IMR-90 (cell line): ENCODE results near the gene PSMG4. TPM values are rescaled to one million over a fixed set of nuclear protein-coding genes. Genes with fewer than 3 reads are reported as not detected.

Experiments
- ATAC-seq: fragments of 200-7000 bp; cut with Tn5 transposase; 2 replicates; pipeline ENCODE4 v1.9.1; 2020; ENCODE audit warnings: low read depth, mild to moderate bottlenecking, moderate library complexity
- BruUV-seq: library from RNA; stranded (reverse); fragments of 400-500 nt; replicated peaks from 2 replicates; lab custom pipeline; 2021; lab: Mats Ljungman, UMichigan
- CTCF ChIA-PET: fragments of 300-600 bp; formaldehyde crosslinking; extraction: SDS; loops from one replicate; lab custom pipeline; 2021; ENCODE audit warnings: antibody characterized with exemption; lab: Yijun Ruan, JAX
- POLR2A ChIA-PET: fragments of 300-600 bp; sonication (Branson Sonifier 250); formaldehyde crosslinking; loops from one replicate; lab custom pipeline; 2022; ENCODE audit warnings: antibody characterized with exemption; ENCODE audit not compliant: unreplicated experiment; lab: Charles Lee
- DNase-seq: peaks from one replicate; pipeline ENCODE4 v3.0.0; 2013
- H2AFZ ChIP-seq: replicated peaks from 2 replicates; pipeline ENCODE3; 2013; ENCODE audit warnings: low read length, mild to moderate bottlenecking; ENCODE audit not compliant: poor library complexity
- H2AK5ac ChIP-seq: 2 replicates; pipeline ENCODE4 v1.6.1; 2013; ENCODE audit warnings: low read depth, low read length, inconsistent platforms
- H2AK9ac ChIP-seq: replicated peaks from 2 replicates; pipeline ENCODE3; 2013; ENCODE audit warnings: mild to moderate bottlenecking, low read depth, low read length, moderate library complexity; ENCODE audit not compliant: poor library complexity
- H2BK120ac ChIP-seq: 2 replicates; pipeline ENCODE4 v1.6.1; 2013; ENCODE audit warnings: low read depth, low read length, inconsistent platforms
- H2BK15ac ChIP-seq: 3 replicates; pipeline ENCODE4 v1.6.1; 2013; ENCODE audit warnings: low read depth, low read length, inconsistent platforms
- H2BK20ac ChIP-seq: 2 replicates; pipeline ENCODE4 v1.6.1; 2013; ENCODE audit warnings: low read depth, mild to moderate bottlenecking, inconsistent platforms, low read length, moderate library complexity
- H2BK5ac ChIP-seq: 2 replicates; pipeline ENCODE4 v1.6.1; 2013; ENCODE audit warnings: mild to moderate bottlenecking, low read depth, low read length, inconsistent platforms; ENCODE audit not compliant: poor library complexity, severe bottlenecking
- H3K14ac ChIP-seq: replicated peaks from 2 replicates; pipeline ENCODE4 v1.6.1; 2013; ENCODE audit warnings: low read depth, low read length, inconsistent platforms
- H3K18ac ChIP-seq: 2 replicates; pipeline ENCODE4 v1.6.1; 2013; ENCODE audit warnings: low read depth, low read length, control low read depth
- H3K23ac ChIP-seq: 2 replicates; pipeline ENCODE4 v1.6.1; 2013; ENCODE audit warnings: low read depth, low read length, inconsistent platforms
- H3K27ac ChIP-seq: 2 replicates; pipeline ENCODE4 v1.5.1; 2013; ENCODE audit warnings: mild to moderate bottlenecking, control low read depth, low read length; ENCODE audit not compliant: insufficient read depth
- H3K27me3 ChIP-seq: 2 replicates; pipeline ENCODE4 v1.6.1; 2013; ENCODE audit warnings: low read length; ENCODE audit not compliant: control insufficient read depth, insufficient read depth
- H3K36me3 ChIP-seq: 2 replicates; pipeline ENCODE4 v1.6.1; 2013; ENCODE audit warnings: low read length, mixed read lengths; ENCODE audit not compliant: control insufficient read depth, insufficient read depth
- H3K4ac ChIP-seq: 2 replicates; pipeline ENCODE4 v1.6.1; 2013; ENCODE audit warnings: low read depth, low read length, inconsistent platforms
- H3K4me1 ChIP-seq: 2 replicates; pipeline ENCODE4 v1.6.1; 2013; ENCODE audit warnings: low read length, mixed read lengths; ENCODE audit not compliant: control insufficient read depth, insufficient read depth
- H3K4me2 ChIP-seq: 2 replicates; pipeline ENCODE4 v1.6.1; 2013; ENCODE audit warnings: low read depth, mild to moderate bottlenecking, control low read depth, low read length, moderate library complexity
- H3K4me3 ChIP-seq: 2 replicates; pipeline ENCODE4 v1.5.1; 2013; ENCODE audit warnings: low read depth, mild to moderate bottlenecking, control low read depth, low read length, moderate library complexity; ENCODE audit not compliant: insufficient read depth
- H3K56ac ChIP-seq: 2 replicates; pipeline ENCODE4 v1.6.1; 2013; ENCODE audit warnings: low read length, inconsistent platforms; ENCODE audit not compliant: insufficient read depth; ENCODE audit errors: extremely low read depth
- H3K79me1 ChIP-seq, 2 experiments: 2 replicates each; pipeline ENCODE4 v1.6.1; 2013; ENCODE audit warnings: low read length in 2 of 2, inconsistent platforms in 1 of 2, low read depth in 1 of 2
- H3K9ac ChIP-seq: 2 replicates; pipeline ENCODE4 v1.6.1; 2013; ENCODE audit warnings: low read depth, low read length, control low read depth
- H3K9me1 ChIP-seq: 2 replicates; pipeline ENCODE4 v1.6.1; 2013; ENCODE audit warnings: low read length, inconsistent platforms; ENCODE audit not compliant: insufficient read depth
- H3K9me3 ChIP-seq: 2 replicates; pipeline ENCODE4 v1.6.1; 2013; ENCODE audit warnings: low read length; ENCODE audit not compliant: control insufficient read depth, insufficient read depth
- H4K20me1 ChIP-seq: 2 replicates; pipeline ENCODE4 v1.6.1; 2013; ENCODE audit warnings: low read length, inconsistent platforms; ENCODE audit not compliant: insufficient read depth
- H4K5ac ChIP-seq: 2 replicates; pipeline ENCODE4 v1.6.1; 2013; ENCODE audit warnings: mild to moderate bottlenecking, low read depth, low read length, control low read depth
- H4K8ac ChIP-seq, 2 experiments: 2 replicates each; pipeline ENCODE4 v1.6.1; 2013; ENCODE audit warnings: low read depth in 2 of 2, low read length in 2 of 2, control low read depth in 1 of 2, inconsistent platforms in 1 of 2
- H4K91ac ChIP-seq: 2 replicates; pipeline ENCODE4 v1.6.1; 2013; ENCODE audit warnings: low read depth, low read length, inconsistent platforms; ENCODE audit not compliant: insufficient read depth
- CHD1 ChIP-seq: IDR thresholded peaks from 2 replicates; pipeline ENCODE4 v1.6.1; 2012; ENCODE audit warnings: low read depth, low read length, improper control_type of control experiment
- CTCF ChIP-seq: conservative IDR thresholded peaks from 2 replicates; pipeline ENCODE4 v1.5.1; 2012; ENCODE audit warnings: mild to moderate bottlenecking, low read depth, low read length, improper control_type of control experiment
- FOS ChIP-seq: fragments of 150-350 bp; IDR thresholded peaks from 2 replicates; pipeline ENCODE4 v1.6.1; 2016; ENCODE audit warnings: low read depth, low read length
- MAZ ChIP-seq: IDR thresholded peaks from 2 replicates; pipeline ENCODE4 v1.6.1; 2012; ENCODE audit warnings: low read depth, mild to moderate bottlenecking, low read length, improper control_type of control experiment, moderate library complexity, borderline replicate concordance
- MXI1 ChIP-seq: IDR thresholded peaks from 2 replicates; pipeline ENCODE4 v1.6.1; 2012; ENCODE audit warnings: low read depth, mild to moderate bottlenecking, low read length, moderate library complexity, borderline replicate concordance
- USF2 ChIP-seq: fragments of 150-350 bp; IDR thresholded peaks from 2 replicates; pipeline ENCODE4 v1.6.1; 2017; ENCODE audit warnings: mild to moderate bottlenecking, antibody characterized with exemption, low read length, low read depth
- WGBS, 2 experiments: methylation state at CpG; one replicate each; pipeline versions ENCODE4 v1.1.5 to v1.1.7; 2013; ENCODE audit warnings: missing lambda C conversion rate in 2 of 2; ENCODE audit not compliant: insufficient read length in 1 of 2; ENCODE audit errors: extremely low coverage in 2 of 2; 5-methylcytosine and 5-hydroxymethylcytosine counted together
- dilution Hi-C: fragments of 300-500 bp; cut with HindIII; formaldehyde crosslinking; loops from one replicate; pipeline ENCODE4 v1.14.3; 2018; ENCODE audit warnings: low sequenced_read_pairs; ENCODE audit not compliant: unreplicated experiment
- in situ Hi-C: fragments of 300-500 bp; cut with MboI; formaldehyde crosslinking; loops from 3 replicates; pipeline ENCODE4 v1.14.3; 2019; ENCODE audit warnings: low sequenced_read_pairs, inconsistent platforms, mixed read lengths
- intact Hi-C: fragments of 100-400 bp; cut with micrococcal nuclease; formaldehyde crosslinking; loops from 2 replicates; pipeline ENCODE4 v1.10.0; 2022
- polyA plus RNA-seq, 3 experiments: library from polyadenylated mRNA; depleted of rRNA; stranded (reverse); fragments of >200 nt; gene quantifications; 2 replicates each; pipeline ENCODE4 v1.2.3, GENCODE V29; 2012; ENCODE audit warnings: low replicate concordance in 1 of 3
- total RNA-seq: library from RNA; depleted of rRNA; stranded (reverse); fragments of >200 nt; gene quantifications from 2 replicates; pipeline ENCODE4 v1.2.3, GENCODE V29; 2012

PSMG4 gene
- total and polyA plus RNA-seq, 2 of the 4 experiments (the other 2 are of a cell fraction), result 5.6 to 13.4 TPM

- Histone ChIP-seq H3K4ac (no peak overlapping the region), H4K8ac (no peak overlapping the region), H2BK15ac (no peak overlapping the region), H3K36me3 (peaks cover 29% of the 10 kb centered on the region), H2AK9ac (no peak overlapping the region), H2BK120ac (no peak overlapping the region), H3K4me1 (no peaks in the 10 kb centered on the region), H3K4me2 (no peak overlapping the region), H3K27ac (no peak overlapping the region), H2AFZ (no peak overlapping the region), H4K91ac (no peak overlapping the region), H3K9ac (no peak overlapping the region), H3K79me1 (peaks cover 9 to 23% of the 10 kb centered on the region in 2 experiments), H3K56ac (no peak overlapping the region), H3K18ac (no peak overlapping the region), H3K27me3 (no peaks in the 10 kb centered on the region), H4K5ac (no peak overlapping the region), H3K4me3 (no peak overlapping the region), H2BK5ac (no peak overlapping the region), H4K20me1 (no peaks in the 10 kb centered on the region; the same call in none of the 2 replicates), H2AK5ac (no peak overlapping the region), H3K23ac (no peak overlapping the region), H3K9me1 (no peaks in the 10 kb centered on the region), H3K14ac (no peak overlapping the region), H2BK20ac (no peak overlapping the region), H3K9me3 (no peaks in the 10 kb centered on the region)
- DNase-seq, result no peak
- intact Hi-C loops, result no loop called here
- CTCF ChIA-PET, result no interaction called here
- POLR2A ChIA-PET, result no interaction called here
- ATAC-seq, result no peak
- WGBS, 2 experiments, result 98% methylated on average over 8 of the region's 13 CpGs; no CpG with 5 or more reads in 1 of the 2 experiments
- in situ Hi-C loops, result loop anchor here (5.0 kb wide), 1 partner anchor 736 kb away; no protein-coding TSS in a partner anchor
- no TSS peak for BruUV-seq
- dilution Hi-C loops, result no loop called here
- TF ChIP-seq MAZ (no peak), CTCF (no peak), USF2 (no peak), FOS (no peak), CHD1 (no peak), MXI1 (no peak)
These were observed 13.0 kb downstream of the PSMG4 start for GRCh38 chr6:3271756-3272155.
